NCI-H510A (cell line): ENCODE results near the gene SAMD14.

Experiments
- DNase-seq: peaks from one replicate; lab custom pipeline; 2025; lab: John Stamatoyannopoulos, UW

Gene SAMD14

DNA sequence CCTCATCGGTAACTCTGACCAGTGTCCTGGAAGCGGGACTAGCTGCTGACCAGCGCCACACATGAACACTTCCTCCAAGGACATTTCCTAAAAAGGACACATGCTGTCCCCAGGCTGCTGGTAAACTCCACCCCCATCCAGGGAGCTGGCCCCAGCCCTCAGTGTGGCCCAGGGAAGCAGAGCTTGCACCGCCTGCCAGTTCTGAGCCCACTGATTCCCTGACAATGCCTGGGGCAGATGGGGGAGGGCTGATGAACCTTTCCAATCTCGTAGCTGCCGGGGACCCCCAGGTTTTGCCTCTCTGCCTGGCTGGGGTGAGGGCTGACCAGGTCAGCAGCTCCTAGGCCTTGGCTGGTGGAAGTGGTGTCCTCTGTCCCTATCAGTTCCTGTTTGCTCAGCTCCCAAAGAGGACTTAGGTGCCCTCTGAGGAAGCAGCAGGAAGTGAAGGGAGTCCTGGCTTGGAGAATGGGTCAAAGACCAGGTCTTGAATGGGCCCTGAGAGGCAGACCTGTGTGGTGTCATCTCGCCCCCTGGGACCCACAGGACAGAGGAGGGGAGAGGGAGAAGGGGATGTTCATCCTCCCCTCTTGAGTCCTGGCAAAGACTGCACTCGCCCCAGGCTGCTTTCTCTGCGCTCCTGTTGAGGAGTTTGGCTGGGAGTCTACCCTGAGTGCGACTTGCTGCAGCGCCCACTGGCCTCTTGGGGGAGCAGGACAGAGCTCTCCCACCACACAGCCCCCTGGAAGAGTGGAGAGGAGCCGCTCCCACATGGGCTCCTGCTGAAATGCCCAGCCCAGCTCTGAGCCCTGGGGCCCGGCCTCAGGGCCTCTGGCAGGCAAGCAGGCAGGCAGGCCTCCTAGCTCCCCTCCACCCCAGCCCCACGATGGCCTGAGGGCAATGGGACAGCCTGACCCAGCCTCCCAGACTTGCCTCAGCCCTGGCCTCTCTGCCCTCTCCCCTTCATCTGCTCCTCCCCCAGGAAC is 18.0 kb downstream of the SAMD14 start:
- no peak for DNase-seq

DNA sequence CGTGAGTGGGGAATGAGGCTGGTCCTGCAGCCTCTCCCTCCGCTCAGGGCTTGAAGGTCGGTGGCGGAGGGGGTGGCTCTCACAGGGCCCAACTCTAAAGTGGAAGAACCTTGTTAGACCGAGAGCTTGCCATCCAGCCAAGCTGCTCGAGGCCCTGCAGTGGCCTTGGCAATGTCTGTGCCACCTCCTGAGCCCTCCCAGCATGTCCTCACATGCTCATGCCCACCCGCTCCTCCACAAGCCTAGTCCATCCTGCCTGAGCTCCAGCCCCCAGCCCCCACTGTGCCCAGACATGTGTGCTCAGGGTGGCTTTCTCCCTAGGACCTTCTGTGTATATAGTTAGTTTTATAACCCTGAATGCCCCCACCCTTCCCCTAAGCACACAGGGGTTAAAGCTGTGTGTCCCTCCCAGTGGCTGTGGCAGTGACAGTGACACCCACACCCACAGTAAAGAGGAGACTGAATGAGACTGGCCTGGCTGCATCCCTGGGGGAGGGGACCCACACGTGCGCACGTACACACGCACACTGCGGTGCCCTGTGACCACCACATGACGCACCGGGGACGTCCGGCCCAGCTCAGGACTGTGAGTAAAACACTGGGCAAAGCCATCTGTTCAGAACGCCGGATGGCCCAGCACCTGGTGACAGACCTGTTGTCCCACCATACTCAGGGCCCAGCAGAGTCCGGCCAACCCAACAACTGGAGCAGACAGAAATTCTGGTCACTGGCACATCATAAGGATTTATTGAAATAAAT is 19.2 kb downstream of the SAMD14 start:
- no peak for DNase-seq

DNA sequence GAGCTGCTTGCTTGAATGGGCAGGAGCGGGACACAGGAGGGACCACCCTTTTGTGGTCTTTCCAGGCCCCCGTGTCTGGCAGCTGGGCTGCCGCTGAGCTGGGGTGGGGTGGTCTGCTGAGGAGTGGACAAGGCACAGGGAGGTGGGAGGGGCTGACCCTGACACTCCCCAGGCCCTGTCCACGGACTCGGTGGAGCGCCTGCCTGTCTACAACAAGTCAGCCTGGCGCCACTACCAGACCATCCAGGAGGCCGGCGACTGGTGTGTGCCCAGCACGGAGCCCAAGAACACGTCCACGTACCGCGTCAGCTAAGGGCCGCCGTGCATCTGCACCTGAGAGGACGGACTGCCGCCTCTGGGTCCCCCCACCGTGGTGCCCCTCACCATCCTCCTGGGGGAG is 20.2 kb downstream of the SAMD14 start:
- DNase-seq: no peak

DNA sequence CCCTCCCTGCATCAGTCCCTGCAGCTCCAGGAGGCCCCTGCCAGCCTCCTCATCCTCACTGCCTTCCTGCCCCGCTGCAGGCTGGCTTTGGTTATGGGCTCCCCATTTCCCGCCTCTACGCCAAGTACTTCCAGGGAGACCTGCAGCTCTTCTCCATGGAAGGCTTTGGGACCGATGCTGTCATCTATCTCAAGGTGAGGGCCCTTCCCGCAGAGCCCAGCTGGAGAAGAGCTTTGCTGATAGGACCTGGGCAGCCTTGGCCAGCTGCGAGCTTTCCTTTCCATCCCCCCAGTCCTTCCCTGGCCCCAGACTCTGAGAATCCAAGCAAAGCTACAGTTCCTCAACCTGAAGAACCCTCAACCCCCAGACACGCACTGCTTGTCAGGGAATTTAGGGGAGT is 20.8 kb downstream of the SAMD14 start:
- no peak for DNase-seq

DNA sequence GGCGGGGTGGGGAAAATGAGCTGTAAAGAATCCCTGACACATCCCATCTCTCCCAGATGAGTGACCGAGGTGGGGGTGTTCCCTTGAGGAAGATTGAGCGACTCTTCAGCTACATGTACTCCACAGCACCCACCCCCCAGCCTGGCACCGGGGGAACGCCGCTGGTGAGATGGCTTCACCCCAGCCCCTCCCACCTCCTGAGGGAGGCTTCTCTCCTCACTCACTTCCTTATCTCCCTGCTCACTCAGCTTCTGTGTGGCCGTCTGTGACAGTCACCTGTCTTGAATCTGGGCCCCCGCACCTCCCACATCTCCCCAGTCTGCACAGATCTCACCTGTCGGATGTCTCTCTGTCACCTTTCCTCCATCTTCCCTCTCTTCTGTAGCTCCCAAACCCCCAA is 21.4 kb downstream of the SAMD14 start:
- no peak for DNase-seq

DNA sequence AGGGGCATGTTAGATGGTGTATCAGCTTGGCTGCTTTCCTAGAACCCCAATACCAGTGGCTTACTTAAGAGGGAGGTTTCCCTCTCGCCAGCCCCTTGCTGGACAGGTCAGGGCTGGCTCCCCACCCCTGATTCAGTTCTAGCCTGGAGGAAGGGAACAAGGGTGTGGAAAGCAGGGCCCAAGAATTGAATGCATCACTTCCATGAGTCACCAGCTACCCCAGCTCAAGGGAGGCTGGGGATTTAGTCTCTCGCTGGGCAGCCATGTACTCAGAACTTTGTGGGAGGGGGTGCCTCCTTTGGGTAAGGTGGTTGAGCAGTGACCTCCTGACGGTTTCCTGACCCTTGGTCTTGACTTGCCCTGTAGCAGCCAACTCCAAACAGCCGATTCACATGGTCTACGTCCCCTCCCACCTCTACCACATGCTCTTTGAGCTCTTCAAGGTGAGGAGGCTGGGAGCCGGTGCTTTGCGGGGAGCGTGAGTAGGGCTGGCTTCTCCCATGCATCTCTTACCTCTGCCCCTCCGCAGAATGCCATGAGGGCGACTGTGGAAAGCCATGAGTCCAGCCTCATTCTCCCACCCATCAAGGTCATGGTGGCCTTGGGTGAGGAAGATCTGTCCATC is 22.1 kb downstream of the SAMD14 start:
- no peak for DNase-seq

DNA sequence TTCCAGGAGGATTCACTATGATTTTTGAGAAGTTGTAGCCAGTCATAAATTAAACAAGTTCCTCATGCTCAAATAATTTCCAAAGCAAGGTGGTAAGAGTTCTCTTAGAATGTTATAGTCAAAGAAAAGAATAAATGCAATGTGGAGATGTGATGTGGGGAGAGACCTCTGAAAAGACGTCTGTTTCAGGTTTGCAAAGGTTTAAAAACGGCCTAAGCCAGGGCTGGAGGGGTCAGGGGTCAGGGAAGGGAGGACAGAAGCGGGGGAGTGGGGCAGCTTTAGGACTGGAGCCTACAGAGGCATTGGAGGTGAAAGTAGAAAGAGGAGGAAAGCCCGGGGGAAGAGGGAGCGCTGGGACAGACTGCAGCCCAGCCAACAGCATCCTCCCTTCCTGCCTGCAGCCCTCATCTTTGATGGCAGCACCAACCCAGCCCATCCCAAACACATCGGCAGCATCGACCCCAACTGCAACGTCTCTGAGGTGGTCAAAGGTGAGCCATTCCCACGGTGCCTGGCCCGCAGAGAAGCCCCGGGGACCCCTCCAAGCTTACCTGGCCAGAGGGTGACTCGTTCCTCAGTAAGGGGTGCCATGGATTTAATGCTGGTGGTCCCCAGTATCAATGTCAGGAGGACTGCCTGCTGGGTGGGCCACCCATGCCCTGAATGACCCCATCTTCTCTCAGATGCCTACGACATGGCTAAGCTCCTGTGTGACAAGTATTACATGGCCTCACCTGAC is 23.4 kb downstream of the SAMD14 start:
- DNase-seq: no peak

DNA sequence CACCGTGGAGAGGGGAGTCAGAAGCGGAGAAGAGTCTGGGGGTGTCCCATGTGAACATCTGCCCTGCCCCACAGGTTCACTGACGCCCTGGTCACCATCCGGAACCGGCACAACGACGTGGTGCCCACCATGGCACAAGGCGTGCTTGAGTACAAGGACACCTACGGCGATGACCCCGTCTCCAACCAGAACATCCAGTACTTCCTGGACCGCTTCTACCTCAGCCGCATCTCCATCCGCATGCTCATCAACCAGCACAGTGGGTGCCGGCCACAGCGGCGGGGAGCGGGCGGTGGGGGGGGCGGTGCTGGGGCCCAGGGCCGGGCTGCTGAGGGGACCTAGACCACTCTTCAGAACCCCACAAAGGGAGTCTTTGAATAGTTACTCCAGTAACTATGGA is 24.1 kb downstream of the SAMD14 start:
- DNase-seq: no peak

DNA sequence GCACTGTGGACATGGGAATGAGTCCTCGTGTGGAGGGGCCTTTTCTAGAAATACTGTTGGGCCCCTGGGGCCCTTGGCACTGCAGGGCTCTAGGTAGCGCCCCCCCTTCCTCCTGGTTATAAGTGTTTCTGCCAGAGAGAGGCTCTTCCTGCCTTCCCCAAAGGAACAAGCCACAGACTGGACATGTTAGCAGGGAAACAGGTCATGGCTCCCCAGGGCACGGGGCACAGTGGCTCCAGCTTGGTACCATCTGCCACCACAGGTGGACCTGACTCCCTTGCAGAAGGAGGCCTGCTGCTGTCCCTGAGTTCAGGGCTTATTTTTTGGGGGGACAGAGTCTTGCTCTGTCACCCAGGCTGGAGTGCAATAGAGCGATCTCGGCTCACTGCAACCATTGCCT is 26.0 kb downstream of the SAMD14 start:
- no peak for DNase-seq

DNA sequence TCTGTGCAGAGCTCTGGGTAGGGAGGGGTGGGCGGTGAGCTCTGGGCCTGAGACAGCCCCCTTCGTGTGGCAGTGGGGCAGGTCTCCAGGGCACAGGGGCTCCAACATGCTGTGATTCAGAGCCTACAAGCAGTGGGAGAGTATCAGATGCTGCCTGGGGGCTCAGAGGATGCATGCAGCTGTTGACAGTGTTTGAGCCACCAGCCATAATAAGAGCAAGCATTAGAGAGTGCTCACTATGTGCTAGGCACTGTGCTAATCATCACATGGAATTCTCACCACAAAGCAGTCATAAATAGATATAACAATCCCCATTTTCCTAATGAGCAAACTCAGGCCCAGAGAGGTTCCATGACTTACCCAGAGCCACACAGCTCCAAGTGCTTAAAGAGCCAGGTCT is 26.7 kb downstream of the SAMD14 start:
- DNase-seq: no peak

DNA sequence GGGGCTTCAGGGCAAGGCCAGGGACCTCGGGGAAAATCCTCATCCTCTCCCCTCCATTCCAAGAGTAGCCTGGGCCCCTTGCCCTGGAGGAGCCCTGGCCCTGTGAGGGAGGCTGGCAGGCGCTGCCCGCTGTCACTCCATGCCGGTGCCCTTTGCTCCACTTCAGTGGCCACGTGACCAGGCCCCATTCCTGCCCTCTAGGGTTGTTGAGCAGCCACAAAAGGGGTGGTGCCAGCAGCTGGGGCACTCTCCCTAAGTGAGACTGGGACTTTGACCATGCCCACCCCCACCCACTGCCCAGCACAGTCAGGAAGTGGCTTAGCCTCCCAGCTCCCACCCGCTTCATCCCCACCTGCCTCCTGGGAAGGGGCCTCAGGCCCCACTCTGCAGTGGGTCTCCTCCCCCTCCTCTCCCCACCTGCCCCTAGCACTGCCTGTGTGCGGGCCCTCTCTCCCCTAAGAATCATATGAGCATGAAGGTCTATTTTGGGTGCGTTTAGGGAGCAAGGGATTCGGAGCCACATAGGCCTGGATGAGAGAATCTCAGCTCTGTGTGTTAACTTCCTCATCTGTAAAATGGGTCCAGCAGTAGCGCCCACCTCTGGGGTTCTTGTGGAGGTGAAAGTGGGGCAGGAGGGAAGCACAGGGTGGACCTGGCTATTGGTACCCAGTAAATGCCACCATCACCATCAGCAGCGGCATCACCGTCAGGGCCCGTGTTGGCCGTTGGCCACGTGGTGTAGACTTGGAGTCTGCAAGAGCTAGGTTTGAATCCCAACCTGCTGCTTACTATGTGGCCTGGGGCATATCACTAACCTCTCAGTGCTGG is 27.6 kb downstream of the SAMD14 start:
- DNase-seq: peak; percentile 40

DNA sequence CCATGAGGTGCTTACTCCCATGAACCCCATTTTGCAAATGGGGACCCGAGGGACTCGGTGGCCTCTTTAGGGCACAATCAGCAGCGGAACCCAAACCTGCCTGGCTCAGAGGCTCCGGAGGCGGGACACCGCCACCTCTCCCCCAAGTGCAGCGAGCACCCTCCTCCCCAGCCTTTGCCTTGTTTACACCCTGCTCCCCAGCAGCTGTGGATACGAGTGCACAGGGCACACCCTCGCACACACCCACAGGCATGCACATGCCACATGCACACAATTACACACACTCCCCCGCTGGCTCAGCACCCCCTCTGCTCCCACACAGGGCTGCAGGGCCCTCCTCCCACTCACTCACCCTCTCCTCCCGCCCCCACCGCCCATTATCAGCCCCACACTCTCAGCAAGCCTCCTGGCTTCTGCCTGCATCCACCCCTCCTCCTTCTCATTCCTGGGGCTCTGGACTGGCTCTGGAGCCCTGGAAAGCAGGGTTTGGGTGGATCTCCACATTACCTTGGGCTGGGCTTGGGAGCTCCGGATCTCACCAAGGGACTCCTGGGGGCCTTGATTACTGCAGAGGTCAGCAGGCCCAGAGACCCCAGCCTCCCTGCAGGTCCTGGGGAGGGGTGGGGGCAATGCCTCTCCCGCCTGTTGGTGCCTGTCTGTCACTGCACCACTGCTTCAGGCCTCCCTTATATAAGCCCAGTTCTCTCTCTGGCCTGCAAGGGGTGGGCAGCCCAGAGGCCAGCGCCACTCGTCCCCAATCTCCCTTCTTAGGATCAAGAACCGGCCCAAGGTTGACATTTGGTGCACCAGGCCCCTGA is 28.4 kb downstream of the SAMD14 start:
- DNase-seq: no peak

DNA sequence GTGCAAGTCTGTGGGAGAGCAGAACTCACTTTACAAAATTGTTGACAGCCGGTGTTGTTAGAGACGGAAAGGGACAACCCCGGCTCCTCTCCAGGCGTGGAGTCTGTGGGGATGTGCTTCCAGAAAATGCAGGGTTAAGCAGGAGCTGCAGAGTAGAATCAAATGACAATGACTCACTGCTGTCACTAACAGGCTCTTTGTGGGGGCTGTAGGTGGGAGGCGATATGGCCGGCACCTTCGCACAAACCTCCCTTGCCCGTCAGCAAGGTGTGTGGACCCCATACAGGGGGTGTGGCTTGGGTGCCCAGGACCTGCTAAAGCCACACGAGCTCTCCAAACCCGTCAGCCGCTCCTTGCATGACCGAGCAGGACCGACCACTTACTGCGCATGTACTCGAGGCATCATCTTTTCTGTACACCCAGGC is 29.0 kb downstream of the SAMD14 start:
- peak; percentile 45 for DNase-seq

DNA sequence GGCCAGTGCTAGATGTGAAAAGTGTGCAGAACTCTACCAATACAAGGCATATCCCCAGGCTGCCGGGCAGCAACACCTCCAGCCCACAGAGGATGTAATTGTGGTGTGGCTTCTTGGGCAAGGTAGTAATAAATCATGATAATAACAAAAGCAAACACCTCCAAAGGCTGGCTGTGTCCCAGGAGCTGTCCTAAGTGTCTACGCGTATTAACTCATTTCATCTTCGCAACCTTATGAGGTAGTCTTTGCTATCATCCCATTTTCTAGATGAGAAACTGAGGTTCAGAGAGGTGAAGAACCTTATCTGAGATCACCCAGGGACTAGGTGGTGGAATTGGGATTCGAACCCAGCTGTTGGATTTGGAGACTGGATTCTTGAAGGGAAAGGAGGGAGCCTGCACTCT is 29.5 kb downstream of the SAMD14 start:
- DNase-seq: no peak

DNA sequence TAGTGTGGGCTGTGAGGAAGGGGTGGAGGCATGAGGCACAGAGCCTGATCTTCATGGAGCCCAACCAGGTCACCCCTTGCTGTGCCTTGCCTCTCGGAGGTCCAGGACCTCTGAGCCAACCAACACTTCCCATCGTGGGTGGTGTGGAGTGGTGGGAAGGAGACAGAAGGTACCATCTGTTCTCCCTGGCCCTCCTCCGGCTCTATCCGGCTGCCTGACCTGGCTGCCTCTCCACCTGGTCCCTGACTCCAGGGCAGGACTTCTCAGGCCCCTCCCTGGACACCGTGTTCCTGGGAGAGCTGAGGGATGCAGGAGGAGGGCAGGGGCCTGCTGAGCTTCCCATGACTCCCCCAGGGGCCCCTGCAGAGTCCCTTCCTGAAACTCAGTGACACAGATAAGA is 31.0 kb downstream of the SAMD14 start:
- no peak for DNase-seq

DNA sequence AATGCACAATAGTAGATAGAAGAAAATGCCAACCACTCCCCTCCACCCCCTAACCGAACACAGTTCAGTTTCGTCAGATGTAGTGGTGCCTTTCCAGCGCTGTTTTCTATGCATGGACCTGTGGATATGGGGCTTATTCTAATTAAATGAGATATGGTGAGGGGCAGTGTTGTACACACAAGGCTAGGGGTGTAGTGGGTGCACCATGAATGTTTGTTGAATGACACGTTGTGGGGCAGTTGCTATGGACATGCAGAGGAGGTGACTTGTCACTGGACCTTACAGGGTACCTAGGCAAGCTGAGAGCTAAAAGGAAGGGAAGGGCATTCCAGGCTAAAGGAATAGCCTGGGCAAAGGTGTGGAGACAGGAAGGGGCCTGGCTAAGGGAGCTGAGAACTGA is 31.4 kb downstream of the SAMD14 start:
- no peak for DNase-seq

DNA sequence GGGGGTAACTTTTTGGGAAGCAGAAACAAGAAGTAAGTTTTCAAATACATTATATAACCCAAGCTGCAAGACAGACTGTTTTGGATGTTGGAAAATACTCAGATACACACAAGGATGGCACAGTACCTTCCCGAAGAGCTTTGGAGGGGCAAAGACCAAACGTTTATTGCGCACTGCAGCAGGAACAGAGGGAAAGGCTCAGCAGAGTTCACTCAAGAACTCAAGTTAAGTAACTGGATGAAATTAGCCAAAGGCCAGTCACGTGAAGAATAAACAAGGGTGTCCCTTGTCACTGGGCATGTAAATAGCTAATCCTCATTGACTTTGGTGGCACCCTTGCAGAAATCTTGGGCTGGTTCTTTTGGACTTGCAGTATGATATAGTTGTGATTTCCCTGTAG is 32.0 kb downstream of the SAMD14 start:
- DNase-seq: no peak

DNA sequence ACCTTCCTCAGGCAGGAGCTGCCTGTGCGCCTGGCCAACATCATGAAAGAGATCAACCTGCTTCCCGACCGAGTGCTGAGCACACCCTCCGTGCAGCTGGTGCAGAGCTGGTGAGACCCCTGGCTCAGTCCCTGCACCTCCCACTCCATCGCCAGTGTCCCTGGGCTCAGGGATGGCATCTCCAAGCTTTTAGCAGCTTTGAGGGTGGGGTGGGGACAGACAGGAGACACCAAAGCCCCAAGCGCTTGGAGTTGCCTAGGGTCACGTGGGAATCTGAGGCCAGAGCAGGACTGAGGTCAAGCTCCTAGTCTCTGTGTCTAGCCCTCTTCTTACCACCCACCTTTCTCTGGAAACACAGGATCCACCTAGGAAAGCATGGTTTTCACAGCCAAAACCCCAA is 32.5 kb downstream of the SAMD14 start:
- no peak for DNase-seq

DNA sequence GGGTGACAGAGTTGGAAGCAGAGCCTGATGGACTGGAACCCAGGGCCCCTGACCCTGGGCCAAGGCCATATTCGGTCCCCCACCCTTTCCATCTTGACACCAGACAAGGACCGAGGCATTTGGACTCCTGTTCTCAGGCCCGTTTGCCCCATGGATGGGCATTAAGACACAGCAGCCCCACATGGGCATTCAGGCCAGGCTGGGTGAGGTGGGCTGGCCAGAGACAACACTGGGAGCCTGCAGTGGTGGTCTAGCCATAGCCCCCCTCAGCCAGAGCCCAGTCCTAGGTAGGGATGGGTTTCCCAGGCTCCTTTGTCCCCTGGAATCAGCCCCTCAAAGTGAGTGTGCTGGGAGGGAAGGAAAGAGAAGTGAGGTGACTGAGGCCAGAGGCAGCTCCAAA is 33.2 kb downstream of the SAMD14 start:
- no peak for DNase-seq

DNA sequence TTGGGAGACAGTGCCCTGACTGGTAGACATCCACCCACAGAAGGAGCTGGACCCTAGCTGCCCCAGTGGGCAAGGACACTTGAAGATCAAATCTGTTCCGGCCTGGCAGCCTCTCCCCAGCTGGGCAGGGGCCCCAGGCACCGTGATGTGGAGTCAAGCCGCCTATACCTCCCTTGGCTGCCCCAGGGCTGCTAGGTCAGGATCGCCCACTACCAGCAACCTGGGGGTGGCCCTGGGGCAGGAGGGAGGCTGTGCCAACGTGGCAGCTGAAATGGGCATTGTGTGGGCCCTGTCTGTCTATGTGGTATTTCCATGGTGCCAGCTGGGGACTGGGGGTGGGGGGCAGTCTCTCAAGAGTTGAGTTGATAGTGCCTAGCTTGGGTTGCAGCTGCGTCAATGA is 33.9 kb downstream of the SAMD14 start:
- no peak for DNase-seq
